Measurements from ENCODE around the gene ACKR3. TPM values are rescaled to one million over a fixed set of nuclear protein-coding genes. Genes with fewer than 3 reads are reported as not detected.

The ACKR3 gene
- total RNA-seq, 1 experiment from 2014 or later = 19.6 TPM

GRCh38 chr2:236629961-236630872 is 60.6 kb downstream of the ACKR3 start:
- ChIA-PET POLR2A (ENCODE audit: unreplicated experiment) (interaction anchor here (0.7 kb wide), 1 partner anchor 114 kb away, joined by 3 read pairs; no protein-coding TSS in a partner anchor), CTCF (no interaction called here)
- BruUV-seq (replicated peaks) = no TSS peak
- Histone ChIP-seq H2AFZ (no peak overlapping the region), H3K9me3 (ENCODE audit: insufficient read depth, low read depth) (no peaks in the 10 kb centered on the region), H3K4me3 (no peak overlapping the region), H3K27ac (no peak overlapping the region), H3K27me3 (ENCODE audit: insufficient read depth, low read depth) (peaks cover 91% of the 10 kb centered on the region), H3K79me2 (ENCODE audit: low read depth) (no peaks in the 10 kb centered on the region), H3K9me2 (ENCODE audit: insufficient read depth) (no peaks in the 10 kb centered on the region), H4K20me1 (ENCODE audit: insufficient read depth) (no peaks in the 10 kb centered on the region), H3K4me2 (no peak overlapping the region), H3K4me1 (replicated peaks; ENCODE audit: insufficient read depth) (no peaks in the 10 kb centered on the region), H3K36me3 (ENCODE audit: low read depth) (no peaks in the 10 kb centered on the region), H3F3A (ENCODE audit: insufficient read depth, low read depth) (no peaks in the 10 kb centered on the region)
- DNase-seq = no peak
- intact Hi-C loops (cut with micrococcal nuclease; ENCODE audit: unreplicated experiment) = no loop called here
- TF ChIP-seq EZH2 (IDR thresholded peaks at IDR 0.05; ENCODE audit: low read depth) = no peak
- TF ChIP-seq, protein P1, sequence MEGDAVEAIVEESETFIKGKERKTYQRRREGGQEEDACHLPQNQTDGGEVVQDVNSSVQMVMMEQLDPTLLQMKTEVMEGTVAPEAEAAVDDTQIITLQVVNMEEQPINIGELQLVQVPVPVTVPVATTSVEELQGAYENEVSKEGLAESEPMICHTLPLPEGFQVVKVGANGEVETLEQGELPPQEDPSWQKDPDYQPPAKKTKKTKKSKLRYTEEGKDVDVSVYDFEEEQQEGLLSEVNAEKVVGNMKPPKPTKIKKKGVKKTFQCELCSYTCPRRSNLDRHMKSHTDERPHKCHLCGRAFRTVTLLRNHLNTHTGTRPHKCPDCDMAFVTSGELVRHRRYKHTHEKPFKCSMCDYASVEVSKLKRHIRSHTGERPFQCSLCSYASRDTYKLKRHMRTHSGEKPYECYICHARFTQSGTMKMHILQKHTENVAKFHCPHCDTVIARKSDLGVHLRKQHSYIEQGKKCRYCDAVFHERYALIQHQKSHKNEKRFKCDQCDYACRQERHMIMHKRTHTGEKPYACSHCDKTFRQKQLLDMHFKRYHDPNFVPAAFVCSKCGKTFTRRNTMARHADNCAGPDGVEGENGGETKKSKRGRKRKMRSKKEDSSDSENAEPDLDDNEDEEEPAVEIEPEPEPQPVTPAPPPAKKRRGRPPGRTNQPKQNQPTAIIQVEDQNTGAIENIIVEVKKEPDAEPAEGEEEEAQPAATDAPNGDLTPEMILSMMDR (conservative IDR thresholded peaks at IDR 0.05) = no peak

DNA sequence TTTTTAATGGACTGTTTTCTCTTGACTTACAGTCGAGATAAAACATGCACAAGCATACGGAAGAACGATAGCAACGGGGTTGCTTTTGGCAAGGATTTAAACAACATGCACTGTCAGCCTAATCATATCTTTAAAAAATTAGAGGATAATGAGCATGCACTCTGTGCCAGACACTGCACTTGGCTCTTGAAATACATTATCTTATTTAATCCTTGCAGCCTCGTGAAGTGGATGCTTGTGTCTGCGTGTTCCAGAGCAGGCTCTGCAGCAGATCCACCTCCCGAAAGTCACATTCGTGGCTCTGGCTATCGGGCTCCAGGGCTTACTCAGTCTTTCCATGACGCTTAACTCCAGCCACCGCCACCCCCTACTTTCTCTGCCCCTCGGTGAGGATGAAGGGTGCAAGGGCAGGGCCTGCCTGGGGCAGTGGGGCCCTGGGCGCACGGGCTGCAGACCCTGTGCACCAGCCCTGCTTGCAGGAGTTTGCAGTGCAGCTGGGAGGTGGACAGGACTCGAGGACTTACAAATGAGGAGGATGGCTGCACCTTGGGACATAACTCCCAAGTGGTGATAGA is 61.7 kb downstream of the ACKR3 start:
- POLR2A ChIA-PET (ENCODE audit: unreplicated experiment) = no interaction called here
- CTCF ChIA-PET = no interaction called here
- Histone ChIP-seq H3K27ac (no peak overlapping the region), H3K4me1 (replicated peaks; ENCODE audit: insufficient read depth) (no peaks in the 10 kb centered on the region), H3K27me3 (ENCODE audit: insufficient read depth, low read depth) (peaks cover 86% of the 10 kb centered on the region), H3F3A (ENCODE audit: insufficient read depth, low read depth) (no peaks in the 10 kb centered on the region), H2AFZ (no peak overlapping the region), H4K20me1 (ENCODE audit: insufficient read depth) (no peaks in the 10 kb centered on the region), H3K79me2 (ENCODE audit: low read depth) (no peaks in the 10 kb centered on the region), H3K4me3 (no peak overlapping the region), H3K36me3 (ENCODE audit: low read depth) (no peaks in the 10 kb centered on the region), H3K9me3 (ENCODE audit: insufficient read depth, low read depth) (no peaks in the 10 kb centered on the region), H3K9me2 (ENCODE audit: insufficient read depth) (no peaks in the 10 kb centered on the region), H3K4me2 (no peak overlapping the region)
- TF ChIP-seq EZH2 (IDR thresholded peaks at IDR 0.05; ENCODE audit: low read depth) = no peak
- TF ChIP-seq, protein P1 (conservative IDR thresholded peaks at IDR 0.05) = no peak
- DNase-seq = no peak
- intact Hi-C loops (cut with micrococcal nuclease; ENCODE audit: unreplicated experiment) = no loop called here
- no TSS peak for BruUV-seq (replicated peaks)

GRCh38 chr2:236631856-236632291 is 62.2 kb downstream of the ACKR3 start:
- Histone ChIP-seq H3F3A (ENCODE audit: insufficient read depth, low read depth) (no peaks in the 10 kb centered on the region), H3K27me3 (ENCODE audit: insufficient read depth, low read depth) (peaks cover 84% of the 10 kb centered on the region), H3K36me3 (ENCODE audit: low read depth) (no peaks in the 10 kb centered on the region), H3K27ac (no peak overlapping the region), H2AFZ (no peak overlapping the region), H3K9me3 (ENCODE audit: insufficient read depth, low read depth) (no peaks in the 10 kb centered on the region), H3K4me3 (no peak overlapping the region), H4K20me1 (ENCODE audit: insufficient read depth) (no peaks in the 10 kb centered on the region), H3K79me2 (ENCODE audit: low read depth) (no peaks in the 10 kb centered on the region), H3K4me1 (replicated peaks; ENCODE audit: insufficient read depth) (no peaks in the 10 kb centered on the region), H3K9me2 (ENCODE audit: insufficient read depth) (no peaks in the 10 kb centered on the region), H3K4me2 (no peak overlapping the region)
- no peak for DNase-seq
- CTCF ChIA-PET = no interaction called here
- intact Hi-C loops (cut with micrococcal nuclease; ENCODE audit: unreplicated experiment) = no loop called here
- TF ChIP-seq EZH2 (IDR thresholded peaks at IDR 0.05; ENCODE audit: low read depth) = no peak
- TF ChIP-seq, protein P1 (conservative IDR thresholded peaks at IDR 0.05) = no peak
- no TSS peak for BruUV-seq (replicated peaks)
- POLR2A ChIA-PET (ENCODE audit: unreplicated experiment) = no interaction called here
